ENCODE results near the gene LMCD1.

GRCh38 chr3:8507496-8507895 lies 5.9 kb downstream of the LMCD1 start:
- TF ChIP-seq CTCF (IDR thresholded peaks at IDR 0.05; ENCODE audit: low read length), result no peak
- no peak for TF ChIP-seq EZH2 (IDR thresholded peaks at IDR 0.05; ENCODE audit: borderline replicate concordance, low read length)
